Measurements from ENCODE around the gene CACNA1S.

CACNA1S gene

DNA sequence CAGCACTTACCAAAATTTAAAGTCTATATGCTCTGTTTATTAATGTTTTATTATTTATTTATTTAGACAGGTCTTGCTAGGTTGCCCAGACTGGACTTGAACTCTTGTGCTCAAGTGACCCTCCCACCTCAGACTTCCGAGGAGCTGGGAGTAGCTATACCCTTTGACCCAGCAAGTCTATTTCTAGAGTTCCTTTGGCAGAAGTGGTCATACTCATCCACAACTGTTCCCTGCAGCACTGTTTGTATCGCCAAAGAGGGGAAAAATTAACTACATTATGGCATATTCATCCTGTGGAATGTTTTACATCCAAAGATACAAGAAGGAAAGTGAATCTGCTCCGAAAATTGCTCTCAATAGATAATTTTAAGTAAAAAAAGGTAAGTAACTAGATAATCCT lies 28.5 kb downstream of the CACNA1S start:
- TF ChIP-seq, protein P1, sequence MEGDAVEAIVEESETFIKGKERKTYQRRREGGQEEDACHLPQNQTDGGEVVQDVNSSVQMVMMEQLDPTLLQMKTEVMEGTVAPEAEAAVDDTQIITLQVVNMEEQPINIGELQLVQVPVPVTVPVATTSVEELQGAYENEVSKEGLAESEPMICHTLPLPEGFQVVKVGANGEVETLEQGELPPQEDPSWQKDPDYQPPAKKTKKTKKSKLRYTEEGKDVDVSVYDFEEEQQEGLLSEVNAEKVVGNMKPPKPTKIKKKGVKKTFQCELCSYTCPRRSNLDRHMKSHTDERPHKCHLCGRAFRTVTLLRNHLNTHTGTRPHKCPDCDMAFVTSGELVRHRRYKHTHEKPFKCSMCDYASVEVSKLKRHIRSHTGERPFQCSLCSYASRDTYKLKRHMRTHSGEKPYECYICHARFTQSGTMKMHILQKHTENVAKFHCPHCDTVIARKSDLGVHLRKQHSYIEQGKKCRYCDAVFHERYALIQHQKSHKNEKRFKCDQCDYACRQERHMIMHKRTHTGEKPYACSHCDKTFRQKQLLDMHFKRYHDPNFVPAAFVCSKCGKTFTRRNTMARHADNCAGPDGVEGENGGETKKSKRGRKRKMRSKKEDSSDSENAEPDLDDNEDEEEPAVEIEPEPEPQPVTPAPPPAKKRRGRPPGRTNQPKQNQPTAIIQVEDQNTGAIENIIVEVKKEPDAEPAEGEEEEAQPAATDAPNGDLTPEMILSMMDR (IDR thresholded peaks at IDR 0.05; ENCODE audit: low read depth, low read length): no peak
- no peak overlapping the region for H3K27ac ChIP-seq
- no peaks in the 10 kb centered on the region for H3K27me3 ChIP-seq (ENCODE audit: insufficient read depth, low read depth, severe bottlenecking)
- no peaks in the 10 kb centered on the region for H3K9me3 ChIP-seq (ENCODE audit: severe bottlenecking)
- H3K36me3 ChIP-seq: no peaks in the 10 kb centered on the region
- no peak overlapping the region for H3K4me3 ChIP-seq (ENCODE audit: low read depth, low read length)
- DNase-seq: no peak

DNA sequence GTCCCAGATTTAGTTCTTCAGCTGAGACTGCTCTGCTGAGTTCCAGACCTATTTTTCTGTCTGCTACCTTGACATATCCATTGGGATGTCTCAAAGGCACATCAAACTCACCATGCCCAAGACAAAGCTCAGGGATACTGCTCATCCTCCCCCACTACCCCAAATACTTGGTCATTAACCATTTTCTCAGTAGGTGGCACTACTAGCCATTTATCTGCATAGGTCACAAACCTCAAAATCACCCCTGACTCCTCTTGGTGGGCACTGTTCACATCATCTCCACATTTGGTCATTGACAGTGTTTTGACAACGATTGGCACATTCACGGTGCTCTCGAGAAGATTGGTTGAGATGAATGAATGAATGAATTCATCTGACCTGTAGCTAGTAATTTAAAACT lies 32.1 kb downstream of the CACNA1S start:
- Histone ChIP-seq H3K9me3 (ENCODE audit: severe bottlenecking) (no peaks in the 10 kb centered on the region), H3K36me3 (no peaks in the 10 kb centered on the region)

DNA sequence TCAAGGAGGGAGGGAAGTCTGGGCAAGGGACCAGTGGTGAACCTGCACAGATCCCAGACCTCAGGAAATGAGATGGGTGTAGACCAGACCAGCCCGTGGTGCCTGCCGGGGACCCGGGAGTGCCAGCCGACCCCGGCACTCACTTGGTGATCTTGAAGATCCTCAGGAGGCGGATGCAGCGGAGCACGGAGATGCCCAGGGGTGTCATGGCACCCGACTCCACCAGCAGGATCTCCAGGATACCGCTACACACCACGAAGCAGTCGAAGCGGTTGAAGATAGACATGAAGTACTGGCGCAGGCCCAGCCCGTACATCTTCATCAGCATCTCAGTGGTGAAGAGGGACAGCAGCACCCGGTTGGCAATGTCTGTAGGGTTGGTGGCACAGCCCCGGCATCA lies 34.5 kb downstream of the CACNA1S start:
- H3K36me3 ChIP-seq: no peaks in the 10 kb centered on the region

More for the DNA sequence above, 32.1 kb downstream of the CACNA1S start:
- Histone ChIP-seq H3K27ac (no peak overlapping the region), H3K27me3 (ENCODE audit: insufficient read depth, low read depth, severe bottlenecking) (no peaks in the 10 kb centered on the region), H3K4me3 (ENCODE audit: low read depth, low read length) (no peak overlapping the region)
- DNase-seq: peak; percentile 18
- TF ChIP-seq, protein P1 (IDR thresholded peaks at IDR 0.05; ENCODE audit: low read depth, low read length): peak; percentile 55

GRCh38 chr1:201077116-201077515 lies 35.1 kb downstream of the CACNA1S start:
- Histone ChIP-seq H3K27me3 (ENCODE audit: insufficient read depth, low read depth, severe bottlenecking) (no peaks in the 10 kb centered on the region), H3K27ac (no peak overlapping the region), H3K9me3 (ENCODE audit: severe bottlenecking) (no peaks in the 10 kb centered on the region), H3K36me3 (no peaks in the 10 kb centered on the region), H3K4me3 (ENCODE audit: low read depth, low read length) (no peak overlapping the region)
- TF ChIP-seq, protein P1 (IDR thresholded peaks at IDR 0.05; ENCODE audit: low read depth, low read length): no peak
- DNase-seq: no peak

More for the DNA sequence above, 34.5 kb downstream of the CACNA1S start:
- Histone ChIP-seq H3K9me3 (ENCODE audit: severe bottlenecking) (no peaks in the 10 kb centered on the region), H3K27ac (no peak overlapping the region), H3K27me3 (ENCODE audit: insufficient read depth, low read depth, severe bottlenecking) (no peaks in the 10 kb centered on the region), H3K4me3 (ENCODE audit: low read depth, low read length) (no peak overlapping the region)
- DNase-seq: peak; percentile 29
- TF ChIP-seq, protein P1 (IDR thresholded peaks at IDR 0.05; ENCODE audit: low read depth, low read length): no peak

DNA sequence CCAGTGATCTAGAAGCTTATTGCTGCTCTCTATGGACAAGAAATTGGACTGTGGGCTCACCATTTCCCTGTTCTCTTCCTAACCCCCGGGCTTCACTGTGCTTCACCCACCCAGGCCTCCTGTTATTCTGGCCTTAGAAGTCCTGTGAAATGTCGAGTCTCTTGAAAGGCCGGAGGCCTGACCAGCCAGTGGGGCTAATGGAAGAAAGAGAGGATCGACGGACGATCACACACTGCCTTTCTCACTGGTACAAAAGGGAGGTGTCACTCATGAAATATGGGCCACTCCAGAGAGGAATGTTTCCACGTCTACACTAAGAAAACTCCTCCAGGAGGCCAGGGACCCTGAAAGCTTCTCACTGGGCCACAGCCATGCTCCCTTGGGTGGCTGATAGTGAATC lies 36.1 kb downstream of the CACNA1S start:
- H3K27me3 ChIP-seq (ENCODE audit: insufficient read depth, low read depth, severe bottlenecking): no peaks in the 10 kb centered on the region
- TF ChIP-seq, protein P1 (IDR thresholded peaks at IDR 0.05; ENCODE audit: low read depth, low read length): no peak
- DNase-seq: no peak
- no peak overlapping the region for H3K4me3 ChIP-seq (ENCODE audit: low read depth, low read length)
- no peaks in the 10 kb centered on the region for H3K9me3 ChIP-seq (ENCODE audit: severe bottlenecking)
- H3K27ac ChIP-seq: no peak overlapping the region
- H3K36me3 ChIP-seq: no peaks in the 10 kb centered on the region

- TF ChIP-seq, protein P1 (IDR thresholded peaks at IDR 0.05; ENCODE audit: low read depth, low read length): no peak
- Histone ChIP-seq H3K27ac (no peak overlapping the region), H3K27me3 (ENCODE audit: insufficient read depth, low read depth, severe bottlenecking) (no peaks in the 10 kb centered on the region), H3K4me3 (ENCODE audit: low read depth, low read length) (no peak overlapping the region), H3K36me3 (no peaks in the 10 kb centered on the region), H3K9me3 (ENCODE audit: severe bottlenecking) (no peaks in the 10 kb centered on the region)
- no peak for DNase-seq
Measured at GRCh38 chr1:201074018-201074417, 38.2 kb downstream of the CACNA1S start.
